WERI-Rb-1 (cell line): ENCODE results near the gene BRSK1.

Experiments
- DNase-seq: peaks from one replicate; pipeline ENCODE4 v3.0.0-alpha.2; 2020
- H3K27ac ChIP-seq: fragments of 250-450 bp; sonication (Bioruptor Pico); 2 replicates; pipeline ENCODE4 v1.5.1; 2020; ENCODE audit warnings: mild to moderate bottlenecking, moderate library complexity
- H3K27me3 ChIP-seq: fragments of 250-450 bp; sonication (Bioruptor Pico); 2 replicates; pipeline ENCODE4 v1.5.1; 2021; ENCODE audit warnings: mild to moderate bottlenecking, low read depth, moderate library complexity; ENCODE audit not compliant: insufficient read depth, severe bottlenecking
- H3K36me3 ChIP-seq: fragments of 250-450 bp; sonication (Bioruptor Pico); 2 replicates; pipeline ENCODE4 v1.5.1; 2020; ENCODE audit warnings: mild to moderate bottlenecking, moderate library complexity
- H3K4me3 ChIP-seq: 2 replicates; pipeline ENCODE4 v1.5.1; 2011; ENCODE audit warnings: low read depth, mild to moderate bottlenecking, control low read depth, low read length
- H3K9me3 ChIP-seq: fragments of 250-450 bp; sonication (Bioruptor Pico); 2 replicates; pipeline ENCODE4 v1.5.1; 2021; ENCODE audit warnings: mild to moderate bottlenecking, moderate library complexity; ENCODE audit not compliant: severe bottlenecking
- TF ChIP-seq, protein P1 (sequence below): IDR thresholded peaks from 2 replicates; pipeline ENCODE4 v1.5.1; 2011; ENCODE audit warnings: low read depth, mild to moderate bottlenecking, control low read depth, inconsistent platforms, low read length

The BRSK1 gene

DNA sequence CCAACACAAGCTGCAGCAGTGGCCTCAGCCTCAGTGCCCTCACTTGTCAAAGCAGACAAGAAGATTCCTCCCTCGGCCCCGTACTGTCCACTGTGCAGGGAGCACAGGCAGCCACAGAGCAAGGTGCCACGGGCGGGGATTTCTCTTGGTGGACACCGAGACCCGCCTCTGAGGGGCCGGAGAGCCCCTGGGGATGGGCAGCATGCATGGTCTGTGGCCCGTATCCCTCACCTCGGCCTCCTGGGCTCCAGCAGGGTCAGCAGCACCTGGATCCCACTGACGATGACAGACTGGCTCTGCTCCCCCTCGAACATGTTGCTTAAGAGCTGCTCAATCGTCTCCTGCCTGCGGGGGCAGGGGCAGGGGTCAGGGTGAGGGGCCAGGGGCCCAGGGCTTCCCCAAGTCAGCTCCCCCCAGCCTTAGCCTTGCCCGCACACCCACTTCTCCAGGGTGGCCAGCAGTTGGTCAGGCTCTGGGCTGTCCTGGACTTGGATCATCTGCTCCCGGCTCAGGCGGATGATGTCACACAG, 41.8 kb upstream of the BRSK1 start:
- no peak overlapping the region for H3K27ac ChIP-seq
- TF ChIP-seq, protein P1, sequence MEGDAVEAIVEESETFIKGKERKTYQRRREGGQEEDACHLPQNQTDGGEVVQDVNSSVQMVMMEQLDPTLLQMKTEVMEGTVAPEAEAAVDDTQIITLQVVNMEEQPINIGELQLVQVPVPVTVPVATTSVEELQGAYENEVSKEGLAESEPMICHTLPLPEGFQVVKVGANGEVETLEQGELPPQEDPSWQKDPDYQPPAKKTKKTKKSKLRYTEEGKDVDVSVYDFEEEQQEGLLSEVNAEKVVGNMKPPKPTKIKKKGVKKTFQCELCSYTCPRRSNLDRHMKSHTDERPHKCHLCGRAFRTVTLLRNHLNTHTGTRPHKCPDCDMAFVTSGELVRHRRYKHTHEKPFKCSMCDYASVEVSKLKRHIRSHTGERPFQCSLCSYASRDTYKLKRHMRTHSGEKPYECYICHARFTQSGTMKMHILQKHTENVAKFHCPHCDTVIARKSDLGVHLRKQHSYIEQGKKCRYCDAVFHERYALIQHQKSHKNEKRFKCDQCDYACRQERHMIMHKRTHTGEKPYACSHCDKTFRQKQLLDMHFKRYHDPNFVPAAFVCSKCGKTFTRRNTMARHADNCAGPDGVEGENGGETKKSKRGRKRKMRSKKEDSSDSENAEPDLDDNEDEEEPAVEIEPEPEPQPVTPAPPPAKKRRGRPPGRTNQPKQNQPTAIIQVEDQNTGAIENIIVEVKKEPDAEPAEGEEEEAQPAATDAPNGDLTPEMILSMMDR, result no peak
- peaks cover 85% of the 10 kb centered on the region for H3K36me3 ChIP-seq
- no peaks in the 10 kb centered on the region for H3K27me3 ChIP-seq
- no peak for DNase-seq
- H3K4me3 ChIP-seq, result no peak overlapping the region
- H3K9me3 ChIP-seq, result no peaks in the 10 kb centered on the region

DNA sequence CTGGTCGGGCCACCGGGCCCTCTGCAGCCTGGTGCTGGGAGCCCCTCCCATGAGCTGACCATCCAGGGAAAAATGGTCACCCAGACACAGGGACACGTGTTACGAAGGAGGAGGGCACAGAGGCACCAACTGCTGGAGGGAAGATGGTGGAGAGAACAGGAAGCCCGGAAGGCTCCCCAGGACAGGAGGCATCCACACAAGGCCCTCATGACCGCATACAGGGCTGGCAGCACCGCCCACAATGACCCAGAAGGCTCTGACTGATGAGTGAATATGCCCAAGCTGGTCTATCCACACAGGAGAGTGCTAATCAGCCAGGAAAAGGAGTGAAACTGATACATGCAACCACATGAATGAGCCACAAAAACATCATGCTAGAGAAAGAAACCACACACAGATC, 41.3 kb upstream of the BRSK1 start:
- Histone ChIP-seq H3K27ac (no peak overlapping the region), H3K9me3 (no peaks in the 10 kb centered on the region), H3K36me3 (peaks cover 83% of the 10 kb centered on the region), H3K4me3 (no peak overlapping the region), H3K27me3 (no peaks in the 10 kb centered on the region)
- TF ChIP-seq, protein P1, result no peak
- DNase-seq, result no peak

DNA sequence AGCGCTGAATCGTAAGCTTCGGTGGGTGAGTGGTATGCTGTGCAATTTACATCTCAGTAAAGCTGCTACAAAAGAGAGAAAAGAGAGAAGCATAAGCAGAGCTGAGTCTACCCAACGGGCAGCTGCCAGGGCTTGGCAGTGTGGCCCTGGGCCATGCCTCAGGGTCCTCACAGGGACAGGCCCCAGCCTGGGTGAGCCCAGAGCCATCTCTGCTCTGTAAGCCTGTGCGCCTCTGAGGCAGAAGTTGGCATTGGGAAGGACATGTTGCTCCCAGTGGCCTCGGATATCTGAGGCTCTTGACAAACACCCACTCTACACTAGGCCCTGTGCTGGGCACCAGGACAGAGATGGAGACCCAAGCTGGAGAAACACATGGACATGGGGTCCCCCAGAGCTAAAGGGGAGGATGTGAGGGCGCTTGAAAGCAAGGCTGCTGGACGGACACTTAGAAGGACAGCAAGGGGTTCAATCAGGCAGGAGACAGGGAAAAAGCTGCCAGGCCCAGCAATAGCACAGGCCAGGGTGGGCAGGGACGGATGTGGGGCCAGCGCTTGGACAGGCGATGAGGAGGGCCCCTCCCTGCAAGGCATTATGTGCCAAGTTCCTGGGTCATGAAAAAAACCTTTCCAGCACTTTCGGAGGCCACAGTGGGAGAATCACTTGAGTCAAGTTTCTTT, 39.7 kb upstream of the BRSK1 start:
- DNase-seq, result no peak

DNA sequence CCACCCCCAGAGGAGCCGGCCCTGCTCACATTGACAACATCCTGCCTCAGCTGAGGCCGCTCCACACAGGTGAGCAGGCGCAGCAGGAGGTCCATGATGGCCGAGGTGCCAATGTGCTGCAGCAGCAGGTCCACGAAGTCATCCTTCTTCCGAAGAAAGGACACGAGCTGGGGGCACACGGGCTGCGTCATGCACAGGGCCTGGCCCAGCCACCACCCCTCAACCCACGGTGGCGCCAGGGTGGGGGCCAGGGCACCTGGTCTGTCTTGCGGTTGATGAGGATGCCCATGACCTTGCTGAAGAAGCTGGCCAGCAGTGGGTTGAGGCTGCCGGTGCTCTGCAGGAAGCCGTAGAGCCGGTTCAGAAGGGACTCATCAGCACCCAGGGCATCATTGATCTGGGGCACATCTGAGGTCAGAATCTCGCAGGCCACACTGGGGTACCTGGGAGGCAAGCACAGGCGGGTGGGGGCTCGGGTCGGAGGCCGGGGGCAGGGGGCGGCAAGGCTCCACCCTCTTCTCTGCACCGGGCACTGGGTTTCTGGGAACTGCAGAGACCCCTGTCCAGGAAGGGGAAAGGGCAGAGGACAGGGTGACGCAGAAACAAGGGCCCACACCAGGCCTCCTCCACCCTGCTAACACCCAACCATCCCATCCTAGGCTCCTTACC, 38.4 kb upstream of the BRSK1 start:
- TF ChIP-seq, protein P1, result no peak
- Histone ChIP-seq H3K27ac (no peak overlapping the region), H3K27me3 (no peaks in the 10 kb centered on the region), H3K9me3 (no peaks in the 10 kb centered on the region), H3K4me3 (no peak overlapping the region), H3K36me3 (peaks cover 71% of the 10 kb centered on the region)
- no peak for DNase-seq

More for the DNA sequence above, 39.7 kb upstream of the BRSK1 start:
- no peaks in the 10 kb centered on the region for H3K9me3 ChIP-seq
- no peaks in the 10 kb centered on the region for H3K27me3 ChIP-seq
- H3K27ac ChIP-seq, result no peak overlapping the region
- H3K36me3 ChIP-seq, result peaks cover 78% of the 10 kb centered on the region
- no peak overlapping the region for H3K4me3 ChIP-seq
- TF ChIP-seq, protein P1, result no peak

GRCh38 chr19:55246462-55247451, 37.0 kb upstream of the BRSK1 start:
- TF ChIP-seq, protein P1, result no peak
- Histone ChIP-seq H3K9me3 (no peaks in the 10 kb centered on the region), H3K4me3 (no peak overlapping the region), H3K27ac (no peak overlapping the region), H3K27me3 (no peaks in the 10 kb centered on the region), H3K36me3 (peaks cover 61% of the 10 kb centered on the region)
- DNase-seq, result no peak
